Activated naive CD4-positive, alpha-beta T cell treated with anti-CD3 and anti-CD28 coated beads for 36 hours (primary cell): ENCODE data around the gene FOXJ3. TPM values are rescaled to one million over a fixed set of nuclear protein-coding genes. Genes with fewer than 3 reads are reported as not detected.

Source experiments
- total RNA-seq, 2 experiments: library from RNA; stranded (reverse); gene quantifications; one replicate each; pipeline ENCODE4 v1.2.3, GENCODE V29; 2021

FOXJ3 gene
- total RNA-seq, 2 experiments from 2014 or later: 35.6 to 37.2 TPM

Other genes starting within 250 kb of the FOXJ3 start
- not detected for gene GUCA2B, start 181.8 kb downstream of the FOXJ3 start, total RNA-seq
- gene GUCA2A, start 170.5 kb downstream of the FOXJ3 start, total RNA-seq: not detected
- 1 to 10 TPM; 1.2 TPM for gene RIMKLA, start 45.6 kb upstream of the FOXJ3 start, total RNA-seq
- under 1 TPM; 0.74 to 0.76 TPM for gene ZMYND12, start 120.8 kb upstream of the FOXJ3 start, total RNA-seq
- 10 to 100 TPM; 47.4 to 49.6 TPM for gene PPCS, start 121.3 kb upstream of the FOXJ3 start, total RNA-seq
- 1 to 10 TPM; 1.4 to 2.1 TPM for gene CCDC30, start 128.1 kb upstream of the FOXJ3 start, total RNA-seq